Measurements from ENCODE around the gene KRT6A. TPM values are rescaled to one million over a fixed set of nuclear protein-coding genes. Genes with fewer than 3 reads are reported as not detected.
A peak's percentile ranks its signal among the peaks of the same experiment; 100 is the strongest.

The KRT6A gene
- total and polyA plus RNA-seq, 12 donors, result 0.21 to 1.1 TPM; not detected in 10

GRCh38 chr12:52499806-52500560 lies 6.9 kb upstream of the KRT6A start:
- TF ChIP-seq CTCF (IDR thresholded peaks at IDR 0.05), result no peak
- ATAC-seq, result no peak
- intact Hi-C loops (cut with DNase I), result loop anchor here in 5 of 10 donors (10.0 kb wide), 3 partner anchors 115 to 345 kb away; partner anchors contain the start of gene KRT84 (in 1 of the 5)

GRCh38 chr12:52498946-52499345 lies 5.9 kb upstream of the KRT6A start:
- no peak overlapping the region for H3K27ac ChIP-seq
- TF ChIP-seq CTCF (IDR thresholded peaks at IDR 0.05), result no peak
- ATAC-seq (no peak), DNase-seq (no peak)
- intact Hi-C loops (cut with DNase I), result loop anchor here in 1 of 10 donors (10.0 kb wide), 1 partner anchor 114 kb away; the partner anchor contains the start of gene KRT84
- H3K27me3 ChIP-seq, result peaks cover 0 to 24% (median 0%) of the 10 kb centered on the region in 7 donors
- WGBS, 2 donors, result 46 to 47% methylated on average over 1 of the region's 1 CpG
- H3K4me1 ChIP-seq, result peaks cover 0 to 30% (median 6%) of the 10 kb centered on the region in 9 donors
- no peaks in the 10 kb centered on the region for H3K36me3 ChIP-seq
- peaks cover 0 to 7% (median 0%) of the 10 kb centered on the region in 11 donors for H3K9me3 ChIP-seq
- H3K4me3 ChIP-seq, result no peak overlapping the region

More at GRCh38 chr12:52499806-52500560, 6.9 kb upstream of the KRT6A start:
- no peak for DNase-seq
- Histone ChIP-seq H3K4me1 (peaks cover 0 to 20% (median 6%) of the 10 kb centered on the region in 9 donors), H3K36me3 (no peaks in the 10 kb centered on the region), H3K9me3 (peaks cover 0 to 7% (median 0%) of the 10 kb centered on the region in 11 donors), H3K4me3 (no peak overlapping the region), H3K27me3 (peaks cover 0 to 17% (median 4%) of the 10 kb centered on the region in 7 donors), H3K27ac (no peak overlapping the region)
- 77 to 82% methylated on average over 5 of the region's 5 CpGs for WGBS, 2 donors

GRCh38 chr12:52497975-52498374 lies 4.9 kb upstream of the KRT6A start:
- Histone ChIP-seq H3K27ac (no peak overlapping the region), H3K4me3 (no peak overlapping the region), H3K36me3 (no peaks in the 10 kb centered on the region), H3K27me3 (peaks cover 0 to 24% (median 7%) of the 10 kb centered on the region in 7 donors), H3K9me3 (peaks cover 0 to 6% (median 0%) of the 10 kb centered on the region in 11 donors), H3K4me1 (peaks cover 0 to 33% (median 6%) of the 10 kb centered on the region in 9 donors)
- no peak for TF ChIP-seq CTCF (IDR thresholded peaks at IDR 0.05)
- 90 to 91% methylated on average over 7 of the region's 7 CpGs for WGBS, 2 donors
- intact Hi-C loops (cut with DNase I), result loop anchor here in 1 of 10 donors (10.0 kb wide), 1 partner anchor 113 kb away; the partner anchor contains the start of gene KRT84
- ATAC-seq (no peak), DNase-seq (no peak)

GRCh38 chr12:52496590-52497071 lies 3.6 kb upstream of the KRT6A start:
- no peak for TF ChIP-seq CTCF (IDR thresholded peaks at IDR 0.05)
- DNase-seq, result no peak
- Histone ChIP-seq H3K9me3 (no peaks in the 10 kb centered on the region), H3K4me3 (no peak overlapping the region), H3K27ac (no peak overlapping the region), H3K36me3 (no peaks in the 10 kb centered on the region), H3K4me1 (peaks cover 0 to 33% (median 6%) of the 10 kb centered on the region in 9 donors), H3K27me3 (peaks cover 0 to 25% (median 14%) of the 10 kb centered on the region in 7 donors)
- intact Hi-C loops (cut with DNase I), result loop anchor here in 1 of 10 donors (10.0 kb wide), 1 partner anchor 112 kb away; the partner anchor contains the start of gene KRT84
- ATAC-seq, result peak in 2 of 8 donors; percentile 17 to 36
- 54 to 62% methylated on average over 4 of the region's 4 CpGs for WGBS, 2 donors
